HG03060 (cell line): ENCODE results near the gene C15orf62.

Source experiments
- ATAC-seq: cut with Tn5 transposase; IDR thresholded peaks from one replicate; pipeline ENCODE4 v1.9.1; 2021; ENCODE audit warnings: low read depth, moderate number of reproducible peaks; ENCODE audit not compliant: unreplicated experiment

The C15orf62 gene

GRCh38 chr15:40775740-40776536, 6.2 kb downstream of the C15orf62 start:
- ATAC-seq: no peak

- ATAC-seq: no peak
Observed at GRCh38 chr15:40776537-40777141, 6.9 kb downstream of the C15orf62 start.

- ATAC-seq: no peak
Observed at GRCh38 chr15:40782609-40783227, 12.9 kb downstream of the C15orf62 start.

- ATAC-seq: no peak
Observed at GRCh38 chr15:40785164-40785563, 15.4 kb downstream of the C15orf62 start.

GRCh38 chr15:40785814-40786213, 16.0 kb downstream of the C15orf62 start:
- no peak for ATAC-seq

- ATAC-seq: no peak
Observed at GRCh38 chr15:40787344-40787841, 17.6 kb downstream of the C15orf62 start.

- ATAC-seq: no peak
Observed at GRCh38 chr15:40787991-40788390, 18.2 kb downstream of the C15orf62 start.

GRCh38 chr15:40789119-40789518, 19.3 kb downstream of the C15orf62 start:
- no peak for ATAC-seq

- ATAC-seq: no peak
Observed at GRCh38 chr15:40789999-40790398, 20.2 kb downstream of the C15orf62 start.

- ATAC-seq: no peak
Observed at GRCh38 chr15:40790718-40791117, 20.9 kb downstream of the C15orf62 start.

- ATAC-seq: no peak
Observed at GRCh38 chr15:40792394-40792793, 22.6 kb downstream of the C15orf62 start.

GRCh38 chr15:40793216-40793989, 23.6 kb downstream of the C15orf62 start:
- no peak for ATAC-seq

- ATAC-seq: no peak
Observed at GRCh38 chr15:40796041-40796440, 26.3 kb downstream of the C15orf62 start.

- ATAC-seq: no peak
Observed at GRCh38 chr15:40796512-40796911, 26.7 kb downstream of the C15orf62 start.

- no peak for ATAC-seq
Observed at GRCh38 chr15:40799523-40799922, 29.7 kb downstream of the C15orf62 start.

GRCh38 chr15:40803076-40803475, 33.3 kb downstream of the C15orf62 start:
- ATAC-seq: no peak

GRCh38 chr15:40803688-40804087, 33.9 kb downstream of the C15orf62 start:
- ATAC-seq: no peak

GRCh38 chr15:40806672-40807027, 36.9 kb downstream of the C15orf62 start:
- no peak for ATAC-seq

GRCh38 chr15:40807028-40807887, 37.5 kb downstream of the C15orf62 start, which contains the start of the genes DNAJC17 and ZFYVE19:
TSS of gene DNAJC17 (minus strand) at chr15:40807473. CDS start at chr15:40807446, 27 bp downstream.
TSS of gene ZFYVE19 (plus strand) at chr15:40807089. CDS start at chr15:40807590, 501 bp downstream.
- peak; percentile 88 for ATAC-seq
